ENCODE results near the gene XYLT1. TPM values are rescaled to one million over a fixed set of nuclear protein-coding genes. Genes with fewer than 3 reads are reported as not detected.

The XYLT1 gene
- total RNA-seq, 1 donor from 2014 or later = 1.4 TPM

DNA sequence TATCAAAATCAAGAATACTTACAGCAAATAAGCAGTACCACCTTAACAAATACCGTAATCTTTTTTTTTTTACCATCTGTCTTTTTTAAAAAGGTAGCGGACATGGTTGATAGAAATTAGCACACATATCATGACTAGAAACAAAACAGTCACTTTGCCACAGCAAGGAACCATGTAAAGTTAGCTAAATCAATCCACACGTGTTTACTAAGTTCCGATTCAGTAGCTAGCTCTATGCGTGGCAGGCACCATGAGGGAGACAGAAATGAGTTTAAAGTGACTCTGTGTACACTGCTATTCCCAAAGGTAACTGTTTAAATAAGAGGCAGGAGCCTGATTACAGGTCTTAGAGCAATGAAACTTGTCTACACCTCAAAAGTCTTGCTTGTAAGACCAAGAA lies 108.6 kb downstream of the XYLT1 start:
- no peak for DNase-seq (ENCODE audit: low read depth)

DNA sequence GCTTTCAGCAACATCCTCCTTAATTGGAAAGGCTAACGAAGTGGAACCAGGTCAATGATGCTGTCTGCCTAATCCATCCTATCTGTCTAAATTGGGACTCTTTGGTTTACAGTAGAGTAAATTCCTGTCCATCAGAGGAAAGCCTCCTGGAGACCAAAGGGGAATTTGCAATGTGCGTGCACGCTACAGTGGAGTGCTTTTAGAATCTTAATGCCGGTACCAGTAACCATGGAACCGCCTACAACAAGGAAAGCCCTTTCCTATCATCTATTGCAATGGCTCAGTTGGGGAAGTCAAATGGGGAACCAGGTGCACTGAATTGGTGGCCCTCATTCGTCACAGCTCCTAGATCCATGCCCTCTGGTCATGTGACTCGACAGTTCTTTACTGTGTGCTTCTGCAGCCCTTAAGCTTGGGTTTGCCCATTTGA lies 110.1 kb downstream of the XYLT1 start:
- no peak for DNase-seq (ENCODE audit: low read depth)

DNA sequence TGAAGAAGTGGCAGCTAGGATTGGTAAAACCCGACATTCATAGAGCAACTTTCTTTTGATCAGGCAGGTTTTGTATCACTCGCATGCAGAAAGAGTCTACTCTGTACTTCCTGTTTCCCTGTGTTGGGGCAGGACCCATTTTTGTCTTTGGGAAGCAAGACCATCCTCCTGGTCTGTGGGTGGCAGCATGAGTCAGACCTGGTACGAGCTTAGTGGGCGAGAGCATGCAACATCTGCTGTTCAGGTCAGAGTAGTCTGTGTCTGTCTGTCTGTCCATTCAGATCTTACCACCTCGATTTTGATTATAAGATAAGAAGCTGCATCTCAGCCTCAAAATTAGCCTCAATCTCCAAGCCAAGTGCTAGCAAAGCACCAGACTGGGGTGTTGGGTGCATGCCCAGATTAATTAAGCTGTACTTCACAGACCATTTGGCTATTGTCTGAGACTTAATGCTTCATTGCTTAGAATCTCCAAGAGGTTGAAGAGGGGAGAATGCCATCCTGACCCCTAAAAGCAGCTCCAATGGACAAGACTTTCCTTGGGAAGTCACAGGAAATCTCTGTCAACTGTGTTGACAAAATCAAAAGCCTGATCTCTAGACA lies 110.9 kb downstream of the XYLT1 start:
- peak; percentile 60 for DNase-seq (ENCODE audit: low read depth)

DNA sequence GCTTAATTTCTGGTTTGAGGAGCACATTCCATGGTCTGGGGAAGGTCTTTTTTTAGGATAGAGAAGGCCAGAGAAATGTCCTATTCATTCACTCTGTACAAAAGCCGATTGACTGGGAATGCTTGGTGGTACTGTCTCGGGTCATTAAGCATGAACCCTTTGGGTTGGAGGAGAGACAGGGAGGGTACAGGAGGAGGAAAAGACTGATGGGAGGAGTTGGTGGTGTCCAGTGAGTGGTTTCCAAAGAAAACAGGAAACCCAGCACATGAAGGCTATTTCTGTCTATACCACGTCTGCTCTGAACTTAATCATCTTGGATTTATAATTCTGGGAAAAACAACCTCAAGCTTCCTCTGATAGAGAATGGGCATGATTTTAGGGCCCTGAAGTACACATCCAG lies 111.9 kb downstream of the XYLT1 start:
- DNase-seq (ENCODE audit: low read depth) = peak; percentile 36

GRCh38 chr16:17358355-17358754 lies 112.4 kb downstream of the XYLT1 start:
- no peak for DNase-seq (ENCODE audit: low read depth)

- no peak for DNase-seq (ENCODE audit: low read depth)
These were observed 113.3 kb downstream of the XYLT1 start for GRCh38 chr16:17357307-17358062.

DNA sequence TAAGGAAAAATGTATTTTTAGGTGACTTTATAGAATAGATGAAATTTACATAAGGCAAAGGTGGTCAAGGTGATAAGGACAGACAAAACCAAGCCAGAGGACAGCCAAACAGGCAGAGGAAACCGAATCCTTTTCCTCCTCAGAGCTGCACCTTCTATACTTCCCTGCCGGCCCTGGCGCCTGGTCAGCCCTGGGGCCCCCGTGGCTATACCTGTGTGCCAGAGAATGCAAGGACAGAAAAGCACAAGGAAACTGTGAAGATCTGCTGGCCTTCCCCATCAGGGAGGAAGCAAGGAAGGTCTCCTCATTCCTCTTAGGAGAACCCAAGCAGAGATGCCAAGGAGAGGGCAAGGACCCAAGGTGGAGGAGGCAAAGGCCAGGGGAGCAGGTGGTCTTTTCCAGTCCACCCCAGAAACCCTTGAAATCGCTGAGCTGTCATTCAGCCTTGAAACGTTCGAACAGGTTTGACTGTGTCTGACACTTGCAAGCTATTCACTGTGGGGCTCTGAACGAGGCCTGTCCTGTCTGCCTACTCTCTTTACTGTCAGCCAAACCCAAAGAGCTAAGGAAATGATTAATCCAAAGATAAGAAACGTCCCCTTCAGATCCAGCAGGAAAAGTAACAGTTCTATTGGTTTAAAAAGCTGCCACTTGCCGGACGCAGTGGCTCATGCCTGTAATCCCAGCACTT lies 114.4 kb downstream of the XYLT1 start:
- no peak for DNase-seq (ENCODE audit: low read depth)

GRCh38 chr16:17354685-17355084 lies 116.1 kb downstream of the XYLT1 start:
- no peak for DNase-seq (ENCODE audit: low read depth)

- no peak for DNase-seq (ENCODE audit: low read depth)
These were observed 116.6 kb downstream of the XYLT1 start for GRCh38 chr16:17354141-17354601.

GRCh38 chr16:17353561-17353960 lies 117.2 kb downstream of the XYLT1 start:
- no peak for DNase-seq (ENCODE audit: low read depth)

DNA sequence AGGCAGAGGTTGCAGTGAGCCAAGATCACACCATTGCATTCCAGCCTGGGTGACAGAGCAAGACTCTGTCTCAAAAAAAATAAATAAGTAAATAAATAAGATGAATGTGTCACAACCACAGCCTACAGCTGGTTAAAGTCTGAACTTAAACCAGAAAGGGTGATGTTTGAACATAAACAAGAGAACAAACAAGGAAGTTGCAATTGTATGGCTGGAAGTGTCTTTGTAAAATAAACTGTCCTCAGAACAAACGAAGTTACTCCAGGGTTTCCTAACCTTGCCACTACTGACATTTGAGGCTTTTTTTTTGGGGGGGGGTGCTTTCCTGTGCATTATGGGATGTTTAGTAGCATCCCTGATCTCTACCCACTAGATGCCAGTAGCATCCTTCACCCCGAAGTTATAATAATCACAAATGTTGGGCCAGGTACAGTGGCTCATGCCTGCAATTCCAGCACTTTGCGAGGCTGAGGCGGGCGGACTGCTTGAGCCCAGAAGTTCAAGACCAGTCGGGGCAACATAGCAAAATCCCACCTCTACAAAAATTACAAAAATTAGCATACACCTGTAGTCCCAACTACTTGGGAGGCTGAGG lies 119.2 kb downstream of the XYLT1 start:
- DNase-seq (ENCODE audit: low read depth) = no peak

DNA sequence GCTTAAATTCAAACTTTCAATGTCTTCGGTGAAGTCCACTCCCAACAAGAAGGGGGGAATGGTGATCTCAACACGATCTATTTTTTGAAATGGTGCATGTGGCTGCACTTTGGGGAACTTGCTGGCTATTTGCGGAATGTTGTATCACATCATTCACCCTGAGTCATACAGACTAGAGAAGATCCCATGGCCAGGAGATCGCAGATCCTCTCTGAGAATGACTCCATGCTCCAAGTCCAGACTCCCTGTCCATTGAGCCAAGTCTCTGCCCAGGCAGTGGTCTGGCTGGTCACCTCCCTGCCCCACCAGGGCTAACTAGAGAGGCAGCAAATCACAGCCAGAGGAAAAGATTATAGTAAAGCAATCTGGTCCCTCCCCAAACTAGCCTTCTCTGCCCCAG lies 120.6 kb downstream of the XYLT1 start:
- no peak for DNase-seq (ENCODE audit: low read depth)

- DNase-seq (ENCODE audit: low read depth) = no peak
These were observed 121.9 kb downstream of the XYLT1 start for GRCh38 chr16:17348826-17349225.

DNA sequence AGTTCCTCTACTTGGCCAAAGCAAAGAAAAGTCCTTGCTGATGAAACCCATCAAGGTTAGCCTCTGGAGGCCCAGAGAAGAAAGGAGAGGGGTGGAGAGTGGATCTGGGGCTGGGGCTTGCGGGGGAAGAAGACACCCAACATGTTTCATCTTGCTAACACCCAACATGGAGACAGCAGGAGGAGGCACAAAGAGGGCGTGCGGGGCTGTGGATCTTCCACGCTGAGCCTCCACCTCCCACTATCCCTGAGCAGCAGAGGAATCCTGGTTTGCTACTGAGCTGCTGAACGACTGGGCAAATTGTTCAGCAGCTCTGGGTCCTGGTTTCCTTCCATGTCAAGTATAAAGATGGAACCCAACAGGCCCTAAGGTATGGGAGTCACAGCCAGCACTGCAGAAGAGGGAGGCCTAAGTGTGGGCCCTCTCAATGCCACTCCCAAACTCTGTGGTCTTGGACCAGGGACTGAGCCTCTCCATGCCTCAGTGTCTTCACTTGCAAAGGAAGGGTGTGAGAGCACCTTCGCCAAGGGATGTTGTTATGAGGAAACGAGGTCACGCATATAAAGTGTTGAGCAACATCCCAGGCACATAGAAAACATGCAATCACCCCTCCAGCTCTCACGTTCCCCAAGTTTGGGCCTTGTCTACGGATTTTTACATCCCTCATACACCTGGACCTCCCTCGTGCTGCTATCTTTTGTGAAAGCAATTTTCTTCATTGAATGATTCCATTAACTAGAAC lies 122.5 kb downstream of the XYLT1 start:
- no peak for DNase-seq (ENCODE audit: low read depth)

DNA sequence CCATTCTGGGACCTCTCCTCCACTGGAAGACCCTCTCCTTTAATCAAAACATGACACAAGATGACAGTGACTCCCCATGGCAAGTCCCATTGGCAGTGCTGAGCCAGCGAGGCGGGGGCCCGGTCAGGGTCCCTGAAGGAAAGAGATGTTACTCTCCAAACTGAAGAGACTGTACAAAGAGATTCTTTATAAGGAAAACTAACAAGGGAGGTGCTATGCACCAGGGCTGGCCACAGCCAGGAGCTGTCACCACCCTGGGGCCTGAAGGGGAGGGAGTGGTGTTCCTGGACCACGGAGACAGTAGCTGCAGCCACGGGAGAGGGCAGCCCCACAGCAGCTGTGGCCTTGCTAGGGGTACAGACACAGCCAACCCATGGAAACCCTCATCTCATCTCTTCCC lies 123.1 kb downstream of the XYLT1 start:
- DNase-seq (ENCODE audit: low read depth) = no peak

GRCh38 chr16:17346621-17347569 lies 123.9 kb downstream of the XYLT1 start:
- peak; percentile 44 for DNase-seq (ENCODE audit: low read depth)

DNA sequence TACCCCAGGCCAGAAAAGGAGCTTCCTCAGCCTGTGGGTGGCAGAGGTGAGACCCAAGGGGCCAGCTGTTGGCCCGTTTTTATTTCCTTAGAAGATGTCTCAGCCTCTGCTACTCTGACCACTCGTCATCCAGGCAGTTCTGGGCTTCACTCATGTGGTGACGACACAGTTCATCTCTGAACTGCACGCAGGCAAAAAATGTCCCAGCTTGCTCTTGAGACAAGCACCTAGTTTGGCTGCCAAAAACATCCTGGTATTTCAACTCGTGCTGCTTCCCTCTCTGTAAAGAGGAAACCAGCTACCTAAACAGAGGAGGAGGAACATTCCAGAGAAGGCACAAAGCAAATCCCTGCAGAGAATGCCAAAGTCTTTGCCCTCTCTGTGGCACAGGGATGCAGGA lies 125.7 kb downstream of the XYLT1 start:
- DNase-seq (ENCODE audit: low read depth) = no peak

GRCh38 chr16:17343728-17344127 lies 127.0 kb downstream of the XYLT1 start:
- DNase-seq (ENCODE audit: low read depth) = no peak

DNA sequence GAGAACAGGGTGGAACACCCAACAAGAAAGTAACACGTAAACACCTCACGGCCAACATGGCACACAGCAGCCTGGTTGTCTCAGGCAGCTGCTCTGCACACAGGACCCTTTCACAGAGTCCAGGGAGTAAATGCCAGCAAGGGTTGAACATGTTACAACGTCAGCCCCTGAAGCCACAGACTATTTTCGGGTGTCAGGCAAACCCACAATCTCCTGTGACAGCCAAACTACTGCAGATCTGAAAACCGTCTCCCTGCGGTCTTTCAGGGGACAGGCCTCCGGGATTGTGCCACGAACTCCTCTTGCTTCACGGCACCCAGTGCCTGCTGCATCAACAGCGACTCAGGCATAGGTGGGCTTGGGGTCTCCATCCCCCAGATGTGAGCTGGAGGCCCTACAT lies 127.7 kb downstream of the XYLT1 start:
- DNase-seq (ENCODE audit: low read depth) = peak; percentile 72

DNA sequence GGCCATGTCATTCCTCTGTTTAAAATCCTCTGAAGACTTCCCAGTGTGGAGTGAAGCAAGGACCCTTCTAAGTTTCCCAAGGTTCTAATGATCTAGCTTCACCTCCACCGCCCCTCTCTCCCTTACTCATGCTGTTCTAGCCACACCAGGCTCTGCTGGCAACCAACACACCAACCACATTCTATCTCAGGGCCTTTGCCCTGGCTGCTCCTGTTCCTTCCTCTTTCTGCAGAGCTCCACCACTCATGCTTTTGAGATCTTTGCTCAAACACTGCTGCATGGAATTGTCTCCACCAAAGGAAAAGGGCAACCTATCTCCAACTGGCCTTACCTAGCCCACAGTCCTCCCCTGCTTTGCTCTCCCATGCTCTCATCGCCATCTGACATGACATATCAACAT lies 128.7 kb downstream of the XYLT1 start:
- DNase-seq (ENCODE audit: low read depth) = no peak

Measured in myocyte (in vitro differentiated cells).